NCI-H446 (cell line): ENCODE results near the gene ADCK1.
"Not testable (repeated sequence)": the region's sequence is repeated elsewhere in the genome, so short reads cannot be mapped to it uniquely, and the experiment has no call there.

ENCODE experiments used
- DNase-seq, 2 experiments: peaks; one replicate each; lab custom pipeline; 2025; lab: John Stamatoyannopoulos, UW

ADCK1 gene

DNA sequence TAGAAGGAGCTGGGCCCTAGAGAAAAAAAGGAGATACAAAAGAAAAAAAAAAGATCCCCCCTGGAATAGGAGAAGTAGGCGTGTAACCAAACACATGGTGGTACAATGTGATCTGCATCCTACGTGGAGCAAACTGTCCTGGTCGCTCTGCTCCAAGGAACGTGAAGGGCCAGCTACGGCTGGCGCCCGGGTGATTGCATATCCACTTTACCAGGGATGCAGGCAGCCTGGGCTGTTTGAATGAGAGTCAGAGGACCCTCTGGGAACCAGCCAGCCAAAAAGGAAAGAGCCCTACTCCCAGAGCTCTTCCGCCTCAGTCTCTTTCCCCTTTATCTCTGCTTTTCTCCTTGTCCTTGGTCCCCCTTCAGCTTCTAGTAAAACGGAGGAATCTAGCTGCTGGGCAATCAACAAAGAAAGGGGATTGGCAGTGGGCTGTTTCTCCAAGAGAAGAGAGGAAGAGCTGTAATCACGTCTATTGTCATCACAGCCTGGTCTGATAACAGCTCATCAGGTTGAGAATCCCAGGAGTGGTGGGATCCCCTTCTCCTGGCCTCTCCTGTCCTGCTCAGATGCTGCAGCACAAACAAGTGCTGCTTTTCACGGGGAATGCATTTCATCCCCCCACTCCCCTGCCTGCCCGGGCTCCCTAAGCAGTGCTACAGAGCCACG lies 156.0 kb downstream of the ADCK1 start:
- DNase-seq = no peak

DNA sequence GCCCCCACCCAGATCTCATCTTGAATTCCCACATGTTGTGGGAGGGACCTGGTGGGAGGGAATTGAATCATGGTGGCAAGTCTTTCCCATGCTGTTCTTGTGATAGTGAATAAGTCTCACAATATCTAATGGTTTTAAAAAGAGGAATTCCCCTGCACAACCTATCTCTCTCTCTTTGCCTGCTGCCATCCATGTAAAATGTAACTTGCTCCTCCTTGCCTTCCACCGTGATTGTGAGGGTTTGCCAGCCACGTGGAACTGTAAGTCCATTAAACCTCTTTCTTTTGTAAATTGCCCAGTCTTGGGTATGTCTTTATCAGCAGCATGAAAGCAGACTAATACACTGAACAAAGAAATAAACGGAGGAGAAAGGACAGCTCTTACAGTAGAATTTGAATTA lies 159.8 kb downstream of the ADCK1 start:
- not testable (repeated sequence) for DNase-seq

DNA sequence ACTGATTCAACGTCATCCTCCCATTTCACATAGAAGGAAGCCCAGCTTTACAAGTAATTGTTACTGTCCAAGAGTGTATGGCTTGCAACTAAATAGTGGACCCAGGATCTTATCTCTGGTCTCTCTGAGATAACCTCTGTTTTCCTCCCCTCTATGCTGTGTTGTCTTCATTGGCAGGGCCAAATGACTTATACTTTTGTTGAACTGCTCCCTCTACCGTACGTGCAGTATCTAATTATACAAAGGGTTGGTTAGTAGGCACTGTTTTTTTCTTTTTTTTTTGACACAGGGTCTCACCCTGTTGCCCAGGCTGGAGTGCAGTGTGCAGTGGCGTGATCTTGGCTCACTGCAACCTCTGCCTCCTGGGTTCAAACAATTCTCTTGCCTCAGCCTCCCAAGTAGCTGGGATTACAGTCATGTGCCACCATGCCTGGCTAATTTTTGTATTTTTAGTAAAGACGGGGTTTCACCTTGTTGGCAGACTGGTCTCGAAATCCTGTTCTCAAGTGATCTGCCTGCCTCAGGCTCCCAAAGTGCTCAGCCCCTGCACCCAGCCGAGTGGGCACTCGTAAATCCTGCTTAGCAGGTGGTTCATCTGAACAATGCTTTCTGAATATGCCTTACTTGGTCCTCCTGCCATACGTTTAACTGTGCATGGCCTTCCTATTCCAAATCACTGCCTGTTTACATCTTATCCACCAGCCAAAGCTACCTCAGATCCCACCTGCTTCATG lies 162.1 kb downstream of the ADCK1 start:
- DNase-seq = no peak

DNA sequence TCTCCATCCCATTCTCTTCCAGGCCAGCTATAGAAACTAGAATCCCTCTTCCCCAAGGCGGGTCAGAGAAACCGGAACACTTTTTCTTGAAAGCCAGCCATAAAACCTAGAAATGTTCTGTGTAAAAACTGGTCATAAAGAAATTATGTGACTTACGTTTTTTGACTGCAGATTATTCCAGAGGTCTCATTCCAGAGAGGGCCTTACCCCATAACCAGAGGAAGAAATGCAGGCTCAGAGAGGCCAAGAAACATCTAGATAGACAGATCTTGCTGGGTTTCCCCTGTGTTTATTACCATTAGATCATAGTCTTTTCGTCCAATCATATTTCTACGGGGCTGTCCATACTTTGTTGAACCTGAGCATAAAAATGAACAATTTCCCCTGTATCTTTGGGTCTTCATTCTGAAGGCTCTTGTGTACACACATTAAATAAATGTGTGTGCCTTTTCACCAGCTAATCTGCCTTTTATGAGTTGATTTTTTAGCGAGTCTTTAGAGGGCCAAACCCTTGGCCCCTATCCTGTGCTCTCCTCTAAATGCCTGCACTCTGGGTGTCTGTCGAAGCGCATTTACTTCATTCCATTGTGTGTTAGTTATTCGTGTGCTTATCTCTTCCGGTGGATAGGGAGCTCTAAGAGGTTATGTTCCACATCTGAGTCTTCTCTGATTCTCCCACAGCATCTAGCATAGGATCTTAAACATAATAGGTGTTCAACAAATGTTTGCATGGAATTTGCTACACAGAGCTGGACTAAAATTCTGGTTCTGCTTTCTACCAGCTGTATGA lies 163.0 kb downstream of the ADCK1 start:
- no peak for DNase-seq

DNA sequence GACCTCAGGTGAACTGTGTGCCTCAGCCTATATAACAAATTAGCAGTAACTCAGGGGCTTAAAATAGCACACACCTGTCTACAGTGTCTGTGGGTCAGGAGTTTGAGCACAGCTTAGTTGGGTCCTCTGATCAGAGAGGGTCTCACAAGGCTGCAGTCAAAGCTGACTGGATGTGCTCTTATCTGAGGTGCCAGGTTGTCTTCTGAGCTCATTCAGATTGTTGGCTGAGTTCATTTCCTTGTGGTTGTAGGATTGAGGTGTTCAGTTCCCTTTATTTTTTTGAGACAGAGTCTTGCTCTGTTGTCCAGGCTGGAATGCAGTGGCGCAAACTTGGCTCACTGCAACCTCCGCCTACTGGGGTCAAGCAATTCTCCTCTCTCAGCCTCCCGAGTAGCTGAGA lies 164.7 kb downstream of the ADCK1 start:
- DNase-seq = no peak

DNA sequence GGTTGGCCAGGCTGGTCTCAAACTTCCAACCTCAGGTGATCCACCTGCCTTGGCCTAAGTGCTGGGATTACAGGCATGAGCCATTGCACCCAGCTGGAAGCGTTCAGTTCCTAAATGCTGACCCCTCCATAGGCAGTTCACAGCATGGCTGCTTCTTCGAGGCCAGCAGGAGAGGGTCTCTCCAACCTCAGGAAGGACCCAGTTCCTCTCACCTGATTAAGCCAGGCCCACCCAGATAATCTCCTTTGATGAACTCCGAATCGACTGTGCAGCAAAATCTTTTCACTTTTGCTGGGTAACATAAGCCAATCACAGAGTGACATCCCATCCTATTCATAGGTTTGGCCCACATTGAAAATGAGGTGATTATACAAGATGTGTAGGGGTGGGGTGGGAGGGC lies 165.1 kb downstream of the ADCK1 start:
- DNase-seq = no peak

DNA sequence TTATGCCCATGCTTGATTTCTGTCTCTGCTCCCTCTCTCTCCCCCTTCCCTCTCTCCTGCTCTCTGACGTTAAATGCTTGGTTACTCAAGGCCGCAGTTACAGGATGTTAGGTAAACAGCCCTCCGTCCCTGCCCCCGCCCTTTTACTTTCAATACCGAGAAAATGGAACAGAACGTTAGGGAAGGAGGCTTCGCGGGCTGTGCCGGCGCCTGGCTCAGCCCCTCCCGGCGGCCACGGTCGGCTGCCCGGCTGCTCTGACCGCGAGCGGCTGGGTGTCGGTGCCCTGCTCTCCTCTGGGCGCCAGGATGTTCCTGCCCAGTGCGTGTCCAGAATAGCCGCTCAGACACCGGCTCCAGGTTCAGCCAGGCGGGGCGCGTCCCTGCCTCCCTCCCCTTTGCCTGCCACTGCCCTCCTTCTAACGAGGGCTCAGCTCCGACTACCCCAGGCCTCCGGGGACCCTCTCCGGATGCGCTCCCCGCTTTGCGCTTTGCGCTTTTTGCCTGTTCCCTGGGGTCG lies 166.1 kb downstream of the ADCK1 start:
- DNase-seq = no peak

DNA sequence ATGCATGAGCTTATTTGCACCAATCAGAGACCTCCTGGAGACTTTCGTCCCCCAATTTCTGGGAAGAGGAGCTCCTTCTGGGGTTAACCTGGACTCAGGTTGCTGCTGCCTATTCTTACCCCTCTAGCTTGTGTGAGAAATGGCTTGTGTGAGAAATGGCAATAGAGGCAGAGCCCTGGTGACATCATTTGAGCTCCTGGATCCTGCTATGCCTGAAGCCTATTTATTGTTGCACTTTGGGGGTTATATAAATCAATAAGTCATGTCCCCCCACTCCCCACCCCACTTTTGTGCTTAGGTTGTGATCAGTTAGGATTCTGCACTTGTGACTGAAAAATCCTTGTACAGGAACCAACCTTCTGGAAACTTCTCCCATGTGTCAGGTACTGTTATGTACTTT lies 167.2 kb downstream of the ADCK1 start:
- DNase-seq = no peak

DNA sequence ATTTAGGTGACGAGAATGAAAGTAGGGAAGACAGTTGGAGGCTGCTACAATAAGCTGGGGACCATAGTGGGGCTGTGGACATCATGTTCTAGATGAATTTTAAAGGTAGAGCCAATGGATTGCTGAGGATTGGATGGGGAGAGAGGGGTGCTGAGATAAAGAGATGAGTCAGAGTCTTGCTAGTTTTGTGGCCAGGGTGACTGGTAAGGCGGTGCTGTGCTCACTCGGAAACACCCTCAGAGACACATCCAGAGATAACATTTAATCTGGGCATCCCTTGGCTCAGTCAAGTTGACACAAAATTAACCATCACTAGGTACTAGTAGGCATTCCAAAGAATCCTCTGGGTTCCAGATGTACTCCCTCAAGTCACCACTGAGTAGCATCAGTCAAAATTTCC lies 170.7 kb downstream of the ADCK1 start:
- DNase-seq = no peak

DNA sequence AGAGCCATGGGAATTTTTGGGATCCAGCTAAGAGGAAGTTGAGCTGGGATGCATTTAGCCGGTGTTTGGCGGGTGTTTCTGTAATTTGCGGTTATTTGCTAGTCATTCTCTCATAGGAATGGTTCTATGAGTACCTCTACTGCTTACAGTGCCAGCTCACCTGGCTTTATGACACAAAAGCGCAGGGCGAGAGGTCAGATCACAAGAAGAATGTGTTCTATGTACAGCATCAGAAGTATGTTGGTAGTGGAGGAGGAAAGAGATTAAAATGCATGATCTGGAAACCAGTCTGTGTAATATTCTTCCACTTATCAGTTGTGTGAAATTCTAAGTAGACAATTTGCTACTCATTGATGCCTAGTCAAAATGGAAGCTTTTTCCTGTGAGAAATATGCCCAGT lies 173.3 kb downstream of the ADCK1 start:
- no peak for DNase-seq

DNA sequence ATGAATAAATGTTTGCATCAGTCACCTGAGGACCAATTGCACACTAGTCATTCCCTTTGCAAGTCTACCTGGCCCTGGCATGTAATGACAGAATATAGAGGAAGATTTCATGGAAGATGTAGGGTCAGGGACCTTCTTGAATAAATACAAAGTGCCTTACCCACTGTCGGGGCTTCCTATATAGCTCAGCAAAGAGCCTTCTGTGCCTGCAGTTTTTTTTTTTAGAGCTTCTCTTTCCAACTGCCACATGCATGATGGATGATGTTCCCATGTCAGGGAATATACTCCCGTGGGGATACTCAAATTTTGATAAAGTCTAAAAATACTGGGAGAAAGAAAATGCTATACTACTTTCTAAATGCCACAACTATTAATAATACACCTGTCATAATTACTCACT lies 176.7 kb downstream of the ADCK1 start:
- DNase-seq = no peak

DNA sequence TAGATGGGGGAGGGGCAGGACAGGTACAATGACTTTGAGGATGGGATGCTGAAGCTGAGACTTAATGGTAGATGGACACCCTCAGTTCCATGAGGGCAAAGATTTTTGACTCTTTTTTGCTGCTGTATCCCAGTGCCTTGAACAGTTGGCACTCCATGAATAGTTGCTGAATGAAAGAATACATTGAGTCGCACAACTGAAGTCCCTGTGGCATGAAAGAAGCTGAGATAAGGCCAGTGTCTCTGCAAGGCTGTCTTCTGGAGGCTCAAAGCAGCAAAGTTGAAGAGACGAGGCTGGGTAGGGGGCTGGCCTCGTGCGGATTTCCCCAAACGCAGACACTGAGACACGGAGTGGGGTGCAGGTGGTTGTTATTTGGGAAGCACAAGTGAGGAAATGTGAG lies 179.3 kb downstream of the ADCK1 start:
- no peak for DNase-seq

DNA sequence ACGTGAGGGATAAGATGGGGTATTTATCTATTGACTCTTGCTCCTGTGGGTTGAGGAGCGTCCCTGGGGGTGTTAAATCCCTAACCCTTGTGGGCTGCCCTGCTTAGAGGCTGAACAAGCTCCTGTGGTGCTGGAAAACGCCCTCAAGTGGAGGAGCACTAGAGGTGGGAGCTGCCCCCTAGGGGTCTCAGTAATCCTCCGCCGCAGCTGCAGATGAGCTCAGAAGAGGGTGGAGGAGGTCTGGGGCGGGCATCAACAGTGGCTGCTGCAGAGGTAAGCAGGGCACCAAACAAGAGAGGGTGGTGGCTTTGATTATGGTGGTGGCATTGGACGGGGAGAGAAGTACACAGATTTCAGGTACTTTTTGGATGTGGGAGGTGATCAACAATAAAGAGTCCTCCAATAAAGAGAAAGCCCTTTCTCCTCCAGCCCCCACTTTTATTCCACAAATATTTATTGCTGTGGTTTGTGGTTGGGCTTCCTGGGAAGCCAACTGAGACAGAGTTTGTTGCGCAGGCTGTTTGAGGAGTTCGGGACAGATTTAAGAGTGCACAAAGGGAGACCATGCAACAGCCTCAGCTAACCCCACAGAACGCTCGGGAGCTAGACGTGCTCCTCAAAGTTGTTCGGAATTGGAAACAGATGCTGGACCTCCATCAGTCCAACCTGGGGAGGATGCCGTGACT lies 179.9 kb downstream of the ADCK1 start:
- no peak for DNase-seq

DNA sequence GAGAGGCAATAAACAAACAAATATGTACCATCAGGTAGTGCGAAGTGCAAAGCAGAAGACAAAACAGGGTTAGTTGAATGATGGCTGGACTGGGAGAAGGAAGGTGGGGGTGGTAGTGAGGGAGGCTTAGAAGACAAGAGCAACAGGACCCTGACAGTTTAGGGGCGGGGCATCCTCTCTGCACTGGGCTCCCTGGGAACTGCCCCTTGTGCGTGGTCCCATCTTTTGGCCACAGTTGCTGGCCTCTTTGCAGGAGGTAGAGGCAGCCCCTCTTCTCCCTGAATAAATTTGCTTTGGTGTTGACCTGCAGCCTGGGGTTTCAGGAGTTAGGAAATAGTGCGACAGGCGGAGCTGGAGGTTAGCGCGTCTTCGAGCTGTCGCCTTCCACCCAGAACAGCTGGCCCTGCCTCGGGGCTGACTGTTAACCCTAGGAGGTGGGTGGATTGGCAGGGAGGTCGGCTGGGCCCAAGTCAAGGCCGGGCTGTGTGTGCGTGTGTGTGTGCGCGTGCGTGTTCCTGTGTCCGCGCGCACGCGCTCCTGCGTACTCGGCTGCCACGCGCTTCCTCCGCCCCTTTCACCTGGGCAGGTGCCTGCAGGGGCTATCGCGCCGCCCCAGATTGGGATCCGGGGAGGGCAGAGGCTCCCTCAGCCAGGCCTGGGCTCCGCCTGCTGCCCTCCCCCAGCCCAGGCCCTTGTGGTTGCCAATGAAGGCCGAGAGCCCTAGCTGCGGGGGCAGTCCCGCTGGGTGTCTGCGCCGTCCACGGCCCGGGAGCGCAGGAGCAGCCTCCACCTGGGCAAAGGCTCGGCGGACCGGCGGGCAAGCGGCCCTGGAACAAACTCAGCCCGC lies 180.8 kb downstream of the ADCK1 start:
- DNase-seq = no peak
